DLD1 (cell line): ENCODE data around the gene NTRK1.

Source experiments
- in situ Hi-C: cut with HindIII; loops from 2 replicates; pipeline ENCODE4 v1.10.0; 2017; ENCODE audit warnings: low sequenced_read_pairs

The NTRK1 gene

DNA sequence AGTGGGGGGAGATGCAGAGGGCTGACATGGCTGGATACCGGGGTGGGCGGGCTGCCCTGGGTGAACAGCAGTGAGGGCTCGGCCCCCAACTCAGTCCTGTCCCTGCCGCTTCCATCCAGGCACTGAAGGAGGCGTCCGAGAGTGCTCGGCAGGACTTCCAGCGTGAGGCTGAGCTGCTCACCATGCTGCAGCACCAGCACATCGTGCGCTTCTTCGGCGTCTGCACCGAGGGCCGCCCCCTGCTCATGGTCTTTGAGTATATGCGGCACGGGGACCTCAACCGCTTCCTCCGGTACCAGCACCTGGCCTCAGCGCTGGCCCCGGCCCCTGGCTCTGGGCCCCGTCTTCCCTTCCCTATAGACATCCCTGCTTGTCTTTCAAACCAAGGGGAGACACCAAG is 15.6 kb downstream of the NTRK1 start:
- in situ Hi-C loops = no loop called here

DNA sequence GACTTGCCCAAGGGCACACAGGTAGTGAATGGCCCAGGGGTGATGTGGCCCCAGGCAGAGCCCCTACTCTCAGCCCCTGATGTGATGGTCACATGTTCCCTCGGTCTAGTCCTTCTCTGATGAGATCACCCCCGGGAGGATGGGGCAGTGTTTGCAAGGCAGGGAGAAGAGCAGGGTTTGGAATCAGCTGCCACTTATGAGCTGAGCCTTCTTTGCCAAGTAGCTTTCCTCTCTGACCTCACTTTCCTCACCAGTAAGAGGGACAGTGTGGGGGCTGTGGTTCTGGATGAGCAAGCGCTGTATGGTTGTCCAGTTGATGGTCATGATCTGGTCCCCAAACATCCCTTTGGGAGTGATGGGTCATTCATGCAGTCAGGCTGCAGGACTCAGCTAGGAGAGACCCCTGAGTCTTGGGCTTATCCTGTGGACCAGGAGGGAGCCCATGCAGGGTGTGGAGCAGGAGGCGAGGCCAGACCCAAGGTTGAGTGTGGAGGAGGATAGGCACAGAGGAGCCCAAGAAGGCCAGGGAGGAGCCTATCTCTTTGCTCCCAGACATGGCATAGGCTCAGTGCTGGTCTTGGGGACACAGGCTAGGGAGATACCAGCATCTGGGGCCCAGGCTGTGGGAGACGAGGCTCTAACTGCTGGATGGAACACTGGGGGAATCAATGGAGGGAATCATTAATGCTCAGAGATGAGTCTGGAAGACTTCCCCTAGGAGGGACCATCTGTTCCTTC is 16.9 kb downstream of the NTRK1 start:
- in situ Hi-C loops = no loop called here

DNA sequence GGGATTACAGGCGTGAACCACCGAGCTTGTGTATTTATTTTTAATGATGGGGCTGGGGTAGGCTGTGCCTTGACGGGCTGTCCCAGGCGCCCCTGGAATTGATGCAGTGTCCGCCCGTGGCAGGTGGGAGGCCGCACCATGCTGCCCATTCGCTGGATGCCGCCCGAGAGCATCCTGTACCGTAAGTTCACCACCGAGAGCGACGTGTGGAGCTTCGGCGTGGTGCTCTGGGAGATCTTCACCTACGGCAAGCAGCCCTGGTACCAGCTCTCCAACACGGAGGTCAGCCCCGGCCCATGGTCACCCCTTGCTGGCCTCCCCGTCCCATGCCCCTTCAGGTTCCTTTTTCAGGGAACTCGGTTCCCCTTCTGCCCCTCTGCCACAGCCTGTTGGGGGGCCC is 19.2 kb downstream of the NTRK1 start:
- in situ Hi-C loops = no loop called here

DNA sequence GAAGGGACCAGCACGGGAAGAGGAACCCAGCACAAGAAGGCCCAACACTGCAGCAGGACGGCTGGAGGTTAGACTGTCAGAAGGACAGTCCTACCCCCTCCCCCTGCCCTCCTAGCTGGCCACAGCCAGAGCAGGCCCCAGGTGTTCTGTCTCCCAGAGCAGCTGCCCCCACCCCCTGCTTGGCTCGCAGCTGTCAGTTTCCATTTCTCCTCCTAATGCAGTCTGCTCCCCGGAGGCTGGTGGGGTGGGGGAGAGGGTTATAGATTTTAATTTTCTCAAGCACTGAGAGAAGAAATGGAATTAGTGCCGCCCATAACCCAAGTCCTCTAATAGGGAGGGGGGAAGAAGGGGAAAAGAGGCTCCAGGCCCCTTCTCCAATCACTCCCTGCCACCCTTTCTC is 19.8 kb downstream of the NTRK1 start:
- in situ Hi-C loops = no loop called here

DNA sequence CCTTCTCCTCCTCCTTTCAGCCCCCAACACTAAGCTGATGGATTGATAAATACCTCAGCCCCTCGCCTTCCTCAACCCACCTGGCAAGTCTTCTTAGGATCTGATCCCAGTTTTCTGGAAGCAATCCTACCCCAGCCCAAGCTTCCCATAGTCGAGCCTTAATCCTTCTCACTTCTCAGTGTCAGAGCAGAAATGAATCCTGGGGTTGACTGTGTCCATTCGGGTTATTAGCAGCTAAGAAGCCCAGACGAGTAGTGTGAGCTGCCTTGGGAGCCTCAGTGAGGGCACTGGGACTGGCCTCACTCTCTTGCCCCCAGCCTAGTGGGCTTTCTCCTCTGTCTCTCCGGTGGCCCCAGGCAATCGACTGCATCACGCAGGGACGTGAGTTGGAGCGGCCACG is 20.4 kb downstream of the NTRK1 start:
- in situ Hi-C loops = no loop called here

DNA sequence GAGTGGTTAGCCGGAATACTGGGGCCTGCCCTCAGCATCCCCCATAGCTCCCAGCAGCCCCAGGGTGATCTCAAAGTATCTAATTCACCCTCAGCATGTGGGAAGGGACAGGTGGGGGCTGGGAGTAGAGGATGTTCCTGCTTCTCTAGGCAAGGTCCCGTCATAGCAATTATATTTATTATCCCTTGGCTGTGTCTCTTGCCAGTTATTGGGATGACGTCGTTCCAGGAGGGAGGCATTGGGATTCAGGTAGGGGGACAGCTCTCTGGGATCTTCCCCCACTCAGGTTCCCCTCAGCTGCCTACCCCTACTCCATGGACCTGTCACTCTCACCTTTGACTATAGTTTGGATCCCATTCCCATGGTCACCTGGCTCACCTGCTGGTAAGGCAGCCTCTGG is 21.0 kb downstream of the NTRK1 start:
- in situ Hi-C loops = no loop called here

DNA sequence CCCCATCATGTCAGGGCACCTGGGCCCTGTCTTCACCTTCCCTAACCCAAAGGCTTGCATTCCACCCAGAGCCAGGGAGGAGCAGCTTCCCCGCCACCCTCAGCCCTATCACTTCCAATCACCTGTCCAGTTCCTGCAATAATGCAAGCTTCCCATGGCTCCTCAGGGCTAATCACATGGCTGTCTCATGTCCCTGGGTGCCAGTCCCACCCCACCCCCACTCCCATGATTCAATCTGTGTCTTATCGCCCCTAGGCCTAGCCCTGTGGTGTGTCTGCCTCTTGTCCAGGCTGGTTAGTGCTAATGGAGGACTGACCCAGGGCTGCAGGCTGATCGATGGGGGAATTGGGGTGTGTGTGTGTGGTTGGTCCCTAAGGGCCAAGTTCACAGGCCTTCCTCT is 21.9 kb downstream of the NTRK1 start:
- in situ Hi-C loops = no loop called here

DNA sequence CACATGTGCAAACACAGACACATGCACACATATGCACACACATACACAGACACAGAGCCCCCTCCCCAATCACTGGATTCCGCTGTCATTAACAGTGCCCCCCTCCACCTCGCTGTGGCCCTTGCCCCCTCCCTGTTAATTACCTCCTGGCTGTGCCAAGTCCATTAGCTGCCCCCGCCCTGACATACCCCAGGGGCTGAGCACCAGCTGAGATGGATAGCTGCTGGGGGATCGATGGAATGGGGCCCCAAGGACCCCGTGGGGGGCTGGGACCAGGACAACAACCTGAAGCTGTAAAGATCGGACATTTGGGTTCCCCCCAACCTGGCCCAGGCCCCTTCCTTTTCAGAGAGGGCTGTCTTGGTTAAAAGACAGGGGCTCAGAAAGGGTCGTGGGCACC is 23.3 kb downstream of the NTRK1 start:
- in situ Hi-C loops = no loop called here

DNA sequence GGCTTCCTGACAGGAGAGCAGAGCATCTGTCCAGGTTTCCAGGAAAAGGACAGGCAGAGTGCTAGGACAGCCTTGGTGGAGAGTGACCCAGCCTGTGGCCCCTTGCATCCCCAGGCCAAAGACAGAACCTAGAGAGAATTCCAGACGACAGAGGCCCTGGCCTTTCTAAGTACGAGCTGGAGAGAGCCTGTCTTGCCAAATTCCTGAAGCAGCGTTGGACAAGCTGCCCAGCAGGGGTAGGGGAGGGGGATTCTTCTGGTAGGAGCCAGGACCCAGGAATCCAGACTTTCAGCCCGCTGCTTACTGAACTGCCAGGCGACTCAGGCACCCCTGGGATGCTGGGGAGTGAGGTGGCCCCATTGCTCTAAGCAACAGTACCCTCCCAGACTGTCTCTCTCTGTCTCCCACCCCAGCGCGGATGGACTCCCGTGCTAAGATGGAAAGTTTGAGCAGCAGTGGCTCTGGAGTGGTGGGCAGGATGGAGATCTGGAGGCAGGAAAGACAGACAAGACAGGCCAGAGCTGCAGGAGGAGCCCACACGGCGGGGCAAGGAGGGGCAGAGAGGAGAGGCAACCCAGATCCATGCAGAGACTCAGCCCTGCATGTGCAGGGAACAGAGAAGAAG is 24.0 kb downstream of the NTRK1 start:
- in situ Hi-C loops = no loop called here

DNA sequence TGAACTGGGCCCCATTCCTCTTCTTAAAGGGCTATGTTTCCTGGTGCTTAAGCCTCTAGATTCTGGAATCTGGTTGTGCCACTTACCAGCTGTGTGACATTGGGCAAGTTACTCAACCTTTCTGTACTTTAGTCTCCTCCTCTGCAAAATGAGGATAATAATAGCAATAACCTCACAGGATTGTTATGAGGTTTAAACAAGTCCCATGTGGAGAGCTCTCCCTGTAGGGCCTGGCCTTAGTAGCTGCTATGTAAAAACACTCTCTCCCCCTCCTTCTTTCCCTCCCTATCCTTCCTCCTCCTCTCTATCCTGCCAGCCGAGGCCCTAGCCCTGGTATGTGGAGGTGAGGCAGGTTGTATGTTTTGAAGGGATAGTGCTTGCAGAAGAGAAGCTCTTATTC is 24.6 kb downstream of the NTRK1 start:
- in situ Hi-C loops = no loop called here

DNA sequence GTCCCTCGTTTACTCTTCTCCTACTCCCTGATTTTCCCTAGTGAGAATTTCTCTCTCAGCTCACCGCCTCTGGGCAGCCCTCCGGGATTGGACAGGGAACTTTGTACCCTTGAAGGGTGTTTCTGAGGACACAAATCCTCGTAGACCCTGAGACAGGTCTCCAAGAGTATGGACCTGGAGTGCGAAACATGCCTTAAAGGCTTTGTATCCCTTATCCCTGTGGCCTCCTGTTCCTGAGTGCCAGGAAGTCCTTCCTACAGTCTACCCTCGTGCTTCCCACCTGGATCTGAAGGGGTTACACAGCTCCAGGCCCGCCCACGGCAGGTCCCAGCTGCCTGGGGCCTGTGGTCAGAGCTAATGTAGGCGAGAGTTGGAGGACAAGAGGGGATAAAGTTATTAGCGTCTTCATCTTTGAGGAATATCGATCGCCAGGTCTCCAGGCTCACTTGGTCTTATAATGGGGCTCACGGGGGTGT is 25.3 kb downstream of the NTRK1 start:
- in situ Hi-C loops = no loop called here

DNA sequence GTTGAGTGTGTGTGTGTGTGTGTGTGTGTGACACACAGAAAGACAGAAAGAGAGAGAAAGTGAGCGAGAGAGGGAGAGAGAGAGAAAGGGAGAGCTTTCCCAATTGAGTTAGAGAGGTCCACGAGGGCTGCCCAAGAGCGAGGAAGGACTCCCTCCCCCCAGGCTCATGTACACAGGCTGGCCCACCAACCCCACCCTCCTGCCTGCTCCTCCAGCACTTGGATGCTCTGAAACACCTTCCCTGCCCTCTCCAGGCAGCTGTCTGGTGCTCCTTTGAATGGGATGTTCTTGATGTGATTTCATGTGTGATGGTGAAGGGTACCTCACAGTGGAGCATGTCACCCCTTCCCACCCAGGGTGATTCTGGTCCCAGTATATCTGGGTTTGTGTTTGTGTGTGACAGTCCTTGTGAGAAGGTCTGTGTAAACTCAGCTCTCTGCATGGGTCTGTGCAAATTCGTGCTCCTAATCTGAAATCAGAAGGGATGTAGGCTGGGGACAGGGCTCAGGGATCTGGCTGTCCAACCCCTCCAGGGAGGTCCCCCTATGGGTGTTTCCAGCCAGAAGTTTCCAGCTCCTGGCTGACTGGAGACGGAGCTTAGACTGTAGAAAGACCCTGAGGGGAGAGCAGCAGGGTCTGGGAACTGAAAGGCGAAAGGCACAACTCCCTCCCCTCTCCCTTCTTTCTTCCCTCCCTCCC is 26.1 kb downstream of the NTRK1 start:
- in situ Hi-C loops = no loop called here

DNA sequence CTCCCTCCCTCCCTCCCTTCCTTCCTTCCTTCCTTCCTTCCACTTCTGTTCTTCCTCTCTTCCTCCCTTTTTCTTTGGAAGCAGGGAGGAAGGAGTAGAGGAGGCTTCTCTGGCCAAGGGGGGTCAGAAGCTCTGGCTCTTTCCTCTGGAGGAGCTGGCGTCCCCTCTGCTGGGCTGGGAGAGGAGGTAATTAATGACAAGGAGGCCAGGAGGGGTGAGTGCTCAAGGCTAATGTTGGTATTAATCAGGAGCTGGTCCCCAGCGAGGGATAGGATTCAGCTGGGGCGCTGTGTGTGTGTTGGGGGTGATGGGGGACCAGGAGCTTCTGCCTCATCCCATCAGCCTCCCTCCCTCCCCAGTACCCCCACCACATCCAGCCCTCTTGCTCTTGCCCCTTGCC is 26.7 kb downstream of the NTRK1 start:
- in situ Hi-C loops = no loop called here

DNA sequence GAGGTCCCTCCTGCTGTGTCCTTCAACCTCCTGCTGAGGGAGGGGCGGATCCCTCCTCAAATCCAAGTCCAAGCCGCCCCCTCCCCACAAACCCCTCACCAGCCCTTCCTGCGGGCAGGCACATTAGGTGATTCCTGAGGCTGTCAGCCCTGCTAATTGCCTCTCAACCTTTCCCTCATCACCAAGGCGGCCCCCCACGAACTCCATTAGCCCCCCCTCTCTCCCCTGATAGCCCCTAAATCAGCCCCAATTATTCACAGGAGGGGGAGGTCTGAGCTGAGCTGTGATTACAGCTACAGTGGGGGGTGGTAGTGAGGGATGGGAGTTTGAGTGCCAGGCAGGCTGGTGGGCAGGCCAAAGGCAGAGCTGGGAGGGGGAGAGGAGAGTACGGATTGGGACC is 27.1 kb downstream of the NTRK1 start:
- in situ Hi-C loops = no loop called here

DNA sequence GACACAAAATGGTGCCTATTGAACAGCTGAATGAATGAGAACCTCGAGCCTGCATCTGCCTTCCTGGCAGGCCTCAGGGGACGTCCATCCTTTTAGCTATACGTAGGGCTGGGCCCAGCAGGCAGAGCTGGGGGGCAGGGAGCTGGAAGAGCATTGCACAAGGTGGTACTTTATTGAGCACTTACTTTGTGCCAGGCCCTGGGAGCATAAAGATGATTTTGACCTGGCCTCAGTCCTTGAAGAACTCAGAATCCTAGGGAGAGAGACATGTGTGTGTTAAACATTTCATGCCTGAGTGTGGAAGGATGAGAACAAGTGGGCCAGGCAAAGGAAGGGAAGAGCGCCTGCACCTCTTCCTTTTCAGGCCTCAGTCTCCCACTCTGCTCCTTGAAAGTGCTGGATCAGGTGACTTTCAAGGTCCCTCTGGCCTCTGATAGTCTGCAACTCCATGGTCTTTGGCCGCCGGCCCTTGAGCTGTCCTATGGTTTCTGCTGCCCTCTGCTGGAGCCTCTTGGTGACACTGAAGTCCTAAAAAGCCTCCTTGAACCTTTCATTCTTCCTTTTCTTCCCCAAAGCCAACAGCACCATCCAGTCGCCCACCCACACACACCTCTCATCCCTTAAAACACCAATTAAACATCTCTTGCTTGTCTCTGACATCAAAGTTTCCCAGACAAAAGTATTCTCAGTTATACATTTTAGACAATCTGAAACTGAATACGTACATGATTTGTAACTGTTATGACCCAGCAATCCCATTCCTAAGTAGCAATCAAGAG is 29.3 kb downstream of the NTRK1 start:
- in situ Hi-C loops = no loop called here

DNA sequence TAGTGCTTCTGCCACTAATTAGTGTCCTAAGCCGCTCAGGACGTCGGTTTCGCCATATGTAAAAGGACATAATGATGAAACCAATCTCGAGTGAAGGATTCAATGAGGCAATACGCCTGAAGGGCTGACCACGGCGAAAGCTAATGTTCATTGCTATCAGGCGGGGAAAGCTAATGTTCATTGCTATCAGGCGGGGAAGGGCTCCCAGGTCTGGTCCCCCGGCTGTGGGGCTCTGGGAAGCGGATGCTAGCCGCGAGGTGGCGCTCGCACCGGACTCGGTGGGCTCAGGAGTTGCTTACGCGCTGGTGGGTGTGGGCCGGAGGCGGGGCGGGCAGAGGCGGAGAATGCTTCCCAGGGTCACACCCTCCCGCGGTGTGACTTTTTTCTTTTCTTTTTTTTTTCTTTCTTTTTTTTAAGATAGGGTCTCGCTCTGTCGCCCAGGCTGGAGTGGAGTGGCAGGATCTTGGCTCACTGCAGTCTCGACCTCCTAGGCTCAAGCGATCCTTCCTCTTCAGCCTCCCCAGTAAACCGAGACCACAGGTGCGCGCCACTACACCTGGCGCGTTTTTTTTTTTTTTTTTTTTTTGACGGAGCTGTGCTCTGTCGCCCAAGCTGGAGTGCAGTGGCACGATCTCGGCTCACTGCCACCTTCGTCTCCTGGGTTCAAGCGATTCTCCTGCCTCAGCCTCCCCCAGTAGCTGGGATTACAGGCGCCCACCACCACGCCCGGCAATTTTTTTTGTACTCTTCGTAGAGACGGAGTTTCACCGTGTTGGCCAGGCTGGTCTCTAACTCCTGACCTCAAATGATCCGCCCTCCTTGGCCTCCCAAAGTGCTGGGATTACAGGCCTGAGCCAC is 31.8 kb downstream of the NTRK1 start:
- in situ Hi-C loops = no loop called here

DNA sequence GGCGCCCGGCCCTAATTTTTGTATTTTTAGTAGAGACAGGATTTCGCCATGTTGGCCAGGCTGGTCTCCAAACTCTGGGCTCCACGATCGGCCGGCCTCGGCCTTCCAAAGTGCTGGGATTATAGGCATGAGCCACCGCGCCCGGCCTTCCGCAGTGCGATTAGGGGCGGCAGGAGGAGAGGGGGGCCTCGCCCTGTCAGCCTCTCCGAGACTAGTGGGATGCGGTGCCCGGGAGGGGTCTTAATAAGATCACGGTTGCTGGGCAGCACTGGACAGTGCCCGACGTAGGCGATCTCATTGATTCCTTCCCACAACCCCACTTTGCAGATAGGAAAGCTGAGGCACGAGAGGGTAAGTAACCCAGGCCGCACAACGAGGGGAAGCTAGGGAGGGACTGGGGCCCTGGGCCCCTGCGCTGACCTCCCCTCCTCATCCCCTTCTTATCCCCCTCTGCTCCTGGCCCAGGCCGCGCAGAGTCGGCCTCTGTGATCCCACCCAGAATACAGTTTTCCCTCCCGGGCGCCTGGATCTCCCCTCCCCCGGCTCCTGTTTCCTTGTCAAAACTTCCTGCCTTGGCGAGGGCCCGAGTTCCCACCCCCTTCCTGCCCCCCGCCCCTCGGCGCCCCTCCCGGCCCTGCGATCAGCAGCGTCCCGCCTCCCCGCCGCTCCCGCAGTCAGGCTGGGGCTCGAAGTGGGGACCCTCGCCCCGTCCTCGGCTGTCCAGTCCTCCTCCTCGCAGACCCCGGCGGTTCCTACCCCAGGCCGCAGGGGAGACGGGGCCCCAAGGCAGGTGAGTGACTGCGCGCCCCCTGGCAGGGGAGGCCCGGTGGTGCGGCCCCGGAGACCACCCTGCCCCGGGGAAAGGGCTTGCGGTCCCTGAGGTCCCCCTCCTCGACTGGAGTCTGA is 32.6 kb downstream of the NTRK1 start, which contains the start of gene PEAR1:
Gene PEAR1, plus strand, starts transcription at position 671 of the 906 bp plus-strand sequence. CDS start 10,209 bp downstream, outside the sequence.
- in situ Hi-C loops = no loop called here

DNA sequence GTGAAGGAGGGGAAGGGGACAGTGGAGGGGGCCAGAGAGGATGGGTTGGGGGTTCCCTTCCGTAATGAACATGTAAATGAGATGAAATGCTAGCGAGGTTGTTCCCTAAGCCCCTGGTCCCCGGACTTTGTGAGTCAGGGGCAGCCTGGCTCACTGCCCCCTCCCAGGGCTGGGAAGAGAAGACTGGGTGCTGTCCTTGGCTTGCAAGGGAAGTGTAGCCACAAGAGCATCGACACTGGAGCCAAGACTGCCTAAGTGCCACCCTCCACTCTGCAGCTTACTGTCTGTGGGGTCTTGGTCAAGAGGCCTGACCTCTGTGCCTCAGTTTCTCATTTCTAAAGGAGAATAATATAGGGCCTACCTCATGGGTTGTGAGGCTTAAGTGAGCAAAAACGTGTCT is 33.3 kb downstream of the NTRK1 start:
- in situ Hi-C loops = no loop called here

DNA sequence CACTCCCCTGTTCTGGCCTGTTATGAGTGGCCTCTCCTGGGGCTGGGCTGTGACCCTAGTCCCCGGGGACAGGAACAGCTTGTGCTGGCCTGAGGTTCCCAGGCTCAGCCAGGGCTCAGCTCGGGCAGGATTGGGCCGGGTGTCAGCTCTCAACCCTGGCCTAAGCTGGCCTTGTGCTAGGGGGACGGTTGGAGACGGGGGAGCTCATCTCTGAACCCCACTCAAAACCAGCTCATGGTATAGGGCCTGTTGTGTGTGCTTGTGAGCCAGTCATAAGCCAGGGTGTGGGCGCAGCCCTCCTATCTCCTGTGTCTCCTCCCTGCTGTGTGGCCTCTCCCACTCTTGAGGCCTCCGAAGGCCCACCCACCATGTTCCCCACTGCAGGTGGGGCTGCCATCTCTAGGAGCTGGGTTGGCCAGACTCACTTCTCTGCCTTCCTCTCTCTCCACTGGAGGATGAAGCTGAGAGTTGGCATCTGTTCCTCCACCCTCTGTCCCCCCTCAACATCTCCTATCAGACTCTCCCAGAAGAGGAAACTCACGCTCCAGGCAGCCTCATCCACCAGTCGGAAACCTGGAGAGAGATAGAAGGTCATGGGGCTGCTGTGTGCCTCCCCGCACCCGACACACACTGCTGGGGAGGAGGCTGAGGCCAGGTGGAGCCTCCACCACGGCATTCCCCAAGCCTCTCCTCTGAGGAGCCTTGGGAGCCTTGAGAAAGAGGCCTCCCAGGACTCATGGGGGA is 34.2 kb downstream of the NTRK1 start:
- in situ Hi-C loops = no loop called here
